Breast epithelium (tissue), 3 donors: ENCODE data around the gene TEAD1.

Experiments
- CTCF ChIP-seq, 3 donors: fragments of 450-650 bp; IDR thresholded peaks; one replicate each; pipeline ENCODE4 v1.5.1; 2016 to 2017; ENCODE audit warnings: antibody characterized with exemption in 3 of 3, mild to moderate bottlenecking in 3 of 3, moderate library complexity in 3 of 3
- POLR2A ChIP-seq: fragments of 450-650 bp; IDR thresholded peaks from one replicate; pipeline ENCODE4 v1.6.1; 2016; ENCODE audit warnings: antibody characterized with exemption, mild to moderate bottlenecking, moderate library complexity
- POLR2AphosphoS5 ChIP-seq, 3 donors: sonication (generic); formaldehyde crosslinking; IDR thresholded peaks; one replicate each; pipeline ENCODE4 v1.6.1; 2017; ENCODE audit warnings: antibody characterized with exemption in 3 of 3

GRCh38 chr11:12927221-12927620 is 253.0 kb downstream of the TEAD1 start:
- no peak for TF ChIP-seq POLR2A
- no peak for TF ChIP-seq CTCF (IDR thresholded peaks at IDR 0.05)
- TF ChIP-seq POLR2AphosphoS5 (IDR thresholded peaks at IDR 0.05) = no peak
